Activated CD4-positive, alpha-beta T cell treated with anti-CD3 and anti-CD28 coated beads, Interleukin-2, amount 10 ng/mL, durations not matched to agents 24 days and 14 days (primary cell): ENCODE data around the gene ZC3H7A. TPM values are rescaled to one million over a fixed set of nuclear protein-coding genes. Genes with fewer than 3 reads are reported as not detected.
A peak's percentile ranks its signal among the peaks of the same experiment; 100 is the strongest.

ENCODE experiments used
- DNase-seq: peaks from one replicate; pipeline ENCODE4 v3.0.0; 2022
- H3K27ac Mint-ChIP-seq: one replicate; pipeline ENCODE4 v1.8.0; 2022; ENCODE audit warnings: mild to moderate bottlenecking, mixed read lengths
- H3K27me3 Mint-ChIP-seq: one replicate; pipeline ENCODE4 v1.8.0; 2022; ENCODE audit warnings: mixed read lengths
- H3K36me3 Mint-ChIP-seq: one replicate; pipeline ENCODE4 v1.8.0; 2022; ENCODE audit warnings: low read depth, mild to moderate bottlenecking, mixed read lengths
- H3K4me1 Mint-ChIP-seq: one replicate; pipeline ENCODE4 v1.8.0; 2021; ENCODE audit warnings: mixed read lengths
- H3K4me3 Mint-ChIP-seq: one replicate; pipeline ENCODE4 v1.8.0; 2022; ENCODE audit warnings: mild to moderate bottlenecking, moderate library complexity, mixed read lengths
- H3K9me3 Mint-ChIP-seq: one replicate; pipeline ENCODE4 v1.8.0; 2021; ENCODE audit warnings: mixed read lengths
- intact Hi-C: fragments of 100-400 bp; cut with micrococcal nuclease; formaldehyde crosslinking; loops from one replicate; pipeline ENCODE4 v1.15.1; 2023
- total RNA-seq: library from RNA; stranded (reverse); gene quantifications from 2 replicates; pipeline ENCODE4 v1.2.3, GENCODE V29; 2022

ZC3H7A gene
- total RNA-seq, 1 donor from 2014 or later: 64.1 TPM

- peak overlapping the region; percentile 98 for H3K4me3 Mint-ChIP-seq
- no peak for DNase-seq
- H3K4me1 Mint-ChIP-seq: peaks cover 38% of the 10 kb centered on the region
- H3K36me3 Mint-ChIP-seq: peaks cover 25% of the 10 kb centered on the region
- intact Hi-C loops: loop anchor here (5.0 kb wide), 2 partner anchors 162 to 802 kb away; partner anchors contain the start of genes CLEC16A and DEXI
- peak overlapping the region; percentile 94 for H3K27ac Mint-ChIP-seq
- no peaks in the 10 kb centered on the region for H3K9me3 Mint-ChIP-seq
- no peaks in the 10 kb centered on the region for H3K27me3 Mint-ChIP-seq
These were observed 53.0 kb downstream of the ZC3H7A start for GRCh38 chr16:11744075-11744470.

- Mint-ChIP-seq H3K27me3 (no peaks in the 10 kb centered on the region), H3K27ac (peak overlapping the region; percentile 94), H3K9me3 (no peaks in the 10 kb centered on the region), H3K4me1 (peaks cover 44% of the 10 kb centered on the region), H3K36me3 (peaks cover 26% of the 10 kb centered on the region), H3K4me3 (peak overlapping the region; percentile 98)
- DNase-seq: peak; percentile 77
- intact Hi-C loops: loop anchor here (2.0 to 5.0 kb wide), 4 partner anchors 73 to 801 kb away; partner anchors contain the start of genes CLEC16A and DEXI
These were observed 53.6 kb downstream of the ZC3H7A start for GRCh38 chr16:11743308-11744074.

DNA sequence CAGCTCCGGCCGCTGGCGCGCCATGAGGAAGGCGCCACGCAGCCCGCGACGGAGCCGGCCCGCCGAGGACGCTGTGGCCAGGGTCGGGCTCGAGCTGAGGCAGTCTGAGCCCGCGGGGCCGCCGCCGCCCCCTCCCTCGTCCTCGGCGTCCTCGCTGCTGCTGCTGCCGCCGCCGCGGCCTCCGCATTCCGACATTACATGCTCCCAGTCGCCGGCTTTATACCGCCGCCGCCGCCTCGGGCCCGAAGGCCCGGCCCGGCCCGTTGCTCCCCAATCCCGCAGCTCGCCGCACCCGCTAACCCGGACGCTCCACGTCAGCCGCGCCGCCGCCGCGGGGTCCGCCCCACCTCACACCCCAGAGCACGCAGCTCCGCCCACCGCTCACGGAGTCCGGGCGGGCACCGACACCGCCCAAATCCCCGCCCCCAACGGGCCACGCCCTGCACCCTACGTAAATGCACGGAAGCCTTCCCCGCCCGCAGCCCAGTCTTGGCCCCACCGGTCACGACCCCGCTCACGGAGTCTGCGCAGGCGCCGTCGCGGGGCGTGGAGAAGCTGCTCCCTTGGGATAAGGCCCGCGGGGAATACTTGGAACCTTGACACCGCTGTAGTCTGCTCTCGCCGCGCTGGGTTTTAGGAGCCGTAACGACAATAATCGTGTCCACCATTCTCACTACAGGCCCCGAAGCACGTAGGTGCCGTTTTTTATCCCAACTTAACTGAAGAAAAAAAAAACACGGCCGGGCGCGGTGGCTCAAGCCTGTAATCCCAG, 54.3 kb downstream of the ZC3H7A start, which contains the start of gene TXNDC11:
TXNDC11 (minus strand) TSS at position 322 of the 772 bp plus-strand sequence; CDS start at position 195, 127 bp downstream.
- peak; percentile 100 for DNase-seq
- intact Hi-C loops: loop anchor here (1.0 to 5.0 kb wide), 7 partner anchors 41 to 800 kb away; partner anchors contain the start of genes CLEC16A, DEXI, RSL1D1 and ZC3H7A
- peak within 1 kb of the TSS; percentile 98 for H3K4me3 Mint-ChIP-seq
- H3K27ac Mint-ChIP-seq: peak within 1 kb of the TSS; percentile 97
- no peaks in the 10 kb centered on the region for H3K9me3 Mint-ChIP-seq
- no peaks in the 10 kb centered on the region for H3K27me3 Mint-ChIP-seq
- peaks cover 26% of the 10 kb centered on the region for H3K36me3 Mint-ChIP-seq
- peaks cover 48% of the 10 kb centered on the region for H3K4me1 Mint-ChIP-seq

- Mint-ChIP-seq H3K27me3 (no peaks in the 10 kb centered on the region), H3K9me3 (no peaks in the 10 kb centered on the region), H3K4me3 (peak overlapping the region; percentile 98), H3K27ac (peak overlapping the region; percentile 97), H3K4me1 (peaks cover 50% of the 10 kb centered on the region), H3K36me3 (peaks cover 28% of the 10 kb centered on the region)
- peak; percentile 88 for DNase-seq
- intact Hi-C loops: loop anchor here (1.0 to 5.0 kb wide), 7 partner anchors 41 to 800 kb away; partner anchors contain the start of genes CLEC16A, DEXI, RSL1D1 and ZC3H7A
These were observed 54.9 kb downstream of the ZC3H7A start for GRCh38 chr16:11742093-11742535.

- Mint-ChIP-seq H3K27ac (peak overlapping the region; percentile 97), H3K4me3 (peak overlapping the region; percentile 98), H3K27me3 (no peaks in the 10 kb centered on the region), H3K4me1 (peaks cover 63% of the 10 kb centered on the region), H3K36me3 (peaks cover 39% of the 10 kb centered on the region), H3K9me3 (no peaks in the 10 kb centered on the region)
- intact Hi-C loops: loop anchor here (5.0 kb wide), 2 partner anchors 158 to 798 kb away; partner anchors contain the start of genes CLEC16A and DEXI
- DNase-seq: no peak
These were observed 56.5 kb downstream of the ZC3H7A start for GRCh38 chr16:11740567-11740966.

DNA sequence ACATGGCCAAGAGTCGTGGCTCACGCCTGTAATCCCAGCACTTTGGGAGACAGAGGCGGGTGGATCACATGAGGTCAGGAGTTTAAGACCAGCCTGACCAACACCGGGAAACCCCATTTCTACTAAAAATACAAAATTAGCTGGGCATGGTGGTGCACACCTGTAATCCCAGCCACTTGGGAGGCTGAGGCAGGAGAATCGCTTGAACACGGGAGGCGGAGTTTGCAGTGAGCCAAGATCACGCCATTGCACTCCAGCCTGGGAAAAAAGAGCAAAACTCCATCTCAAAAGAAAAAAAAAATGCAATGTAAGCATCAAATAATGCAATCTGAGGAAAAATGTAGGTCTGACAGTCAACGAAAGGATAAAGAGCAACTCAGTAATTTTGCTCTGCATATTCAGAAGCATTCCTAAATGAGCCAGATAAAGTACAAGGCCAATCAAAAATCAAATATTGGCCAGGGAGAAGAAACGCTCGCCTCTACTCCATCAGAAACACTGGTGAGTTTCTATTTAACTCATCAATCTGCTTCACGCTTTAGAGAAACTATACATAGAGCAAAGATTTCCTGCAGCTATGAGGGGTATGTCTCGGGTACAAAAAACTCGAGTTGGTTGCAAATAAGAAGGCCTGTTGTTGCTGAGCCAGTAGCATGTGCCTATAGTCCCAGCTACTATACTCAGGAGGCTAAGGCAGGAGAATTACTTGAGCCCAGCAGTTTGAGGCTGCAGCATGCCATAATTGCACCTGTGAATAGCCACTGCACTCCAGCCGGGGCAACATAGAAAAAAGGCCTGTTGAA, 58.1 kb downstream of the ZC3H7A start:
- H3K4me1 Mint-ChIP-seq: peaks cover 73% of the 10 kb centered on the region
- no peak overlapping the region for H3K27ac Mint-ChIP-seq
- intact Hi-C loops: no loop called here
- H3K27me3 Mint-ChIP-seq: no peaks in the 10 kb centered on the region
- no peak for DNase-seq
- no peaks in the 10 kb centered on the region for H3K9me3 Mint-ChIP-seq
- peaks cover 46% of the 10 kb centered on the region for H3K36me3 Mint-ChIP-seq
- H3K4me3 Mint-ChIP-seq: peak overlapping the region; percentile 68

DNA sequence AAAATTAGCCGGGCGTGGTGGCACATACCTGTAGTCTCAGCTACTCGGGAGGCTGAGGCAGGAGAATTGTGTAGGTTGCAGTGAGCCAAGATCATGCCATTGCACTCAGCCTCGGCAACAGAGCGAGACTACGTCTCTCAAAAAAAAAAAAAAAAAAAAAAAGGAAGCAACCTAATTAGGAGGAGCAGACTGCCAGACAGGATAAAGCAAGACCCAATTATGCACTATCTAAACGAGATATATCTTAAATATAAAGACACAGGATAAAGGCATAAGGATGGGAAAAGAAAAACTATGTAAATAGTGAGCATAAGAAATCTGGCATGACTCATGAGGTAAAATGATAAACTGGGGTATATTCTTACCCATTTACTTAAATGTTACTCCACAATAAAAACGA, 59.3 kb downstream of the ZC3H7A start:
- intact Hi-C loops: no loop called here
- DNase-seq: no peak
- Mint-ChIP-seq H3K4me1 (peaks cover 73% of the 10 kb centered on the region), H3K9me3 (no peaks in the 10 kb centered on the region), H3K27me3 (no peaks in the 10 kb centered on the region), H3K27ac (peak overlapping the region; percentile 41), H3K4me3 (peak overlapping the region; percentile 68), H3K36me3 (peaks cover 53% of the 10 kb centered on the region)

DNA sequence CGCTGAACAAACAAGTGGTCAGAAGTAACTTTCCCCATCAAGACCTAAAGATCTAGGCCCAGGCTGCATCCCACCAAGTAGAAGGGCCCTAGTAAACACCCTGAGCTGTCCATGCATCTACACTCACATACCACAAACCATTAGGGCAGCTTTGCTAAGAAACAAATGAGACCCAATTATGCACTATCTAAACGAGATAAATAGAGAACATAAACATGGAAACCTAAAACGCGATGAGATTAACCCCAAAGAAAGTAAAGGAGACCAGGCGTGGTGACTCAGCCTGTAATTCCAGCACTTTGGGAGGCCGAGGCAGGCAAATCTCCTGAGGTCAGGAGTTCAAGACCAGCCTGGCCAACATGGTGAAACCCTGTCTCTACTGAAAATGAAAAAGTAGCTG, 60.2 kb downstream of the ZC3H7A start:
- Mint-ChIP-seq H3K4me3 (no peak overlapping the region), H3K9me3 (no peaks in the 10 kb centered on the region), H3K4me1 (peaks cover 76% of the 10 kb centered on the region), H3K27me3 (no peaks in the 10 kb centered on the region), H3K36me3 (peaks cover 60% of the 10 kb centered on the region), H3K27ac (no peak overlapping the region)
- no peak for DNase-seq
- intact Hi-C loops: no loop called here

- DNase-seq: no peak
- H3K4me3 Mint-ChIP-seq: no peak overlapping the region
- peaks cover 69% of the 10 kb centered on the region for H3K4me1 Mint-ChIP-seq
- H3K27me3 Mint-ChIP-seq: no peaks in the 10 kb centered on the region
- no peaks in the 10 kb centered on the region for H3K9me3 Mint-ChIP-seq
- H3K27ac Mint-ChIP-seq: peak overlapping the region; percentile 46
- intact Hi-C loops: no loop called here
- peaks cover 65% of the 10 kb centered on the region for H3K36me3 Mint-ChIP-seq
These were observed 61.3 kb downstream of the ZC3H7A start for GRCh38 chr16:11735787-11736186.

GRCh38 chr16:11734653-11735043, 62.4 kb downstream of the ZC3H7A start:
- H3K27ac Mint-ChIP-seq: peak overlapping the region; percentile 77
- no peaks in the 10 kb centered on the region for H3K27me3 Mint-ChIP-seq
- no peak for DNase-seq
- H3K9me3 Mint-ChIP-seq: no peaks in the 10 kb centered on the region
- peak overlapping the region; percentile 34 for H3K4me3 Mint-ChIP-seq
- peaks cover 66% of the 10 kb centered on the region for H3K4me1 Mint-ChIP-seq
- peaks cover 73% of the 10 kb centered on the region for H3K36me3 Mint-ChIP-seq
- intact Hi-C loops: no loop called here

- peak overlapping the region; percentile 77 for H3K27ac Mint-ChIP-seq
- no peaks in the 10 kb centered on the region for H3K27me3 Mint-ChIP-seq
- DNase-seq: no peak
- peak overlapping the region; percentile 34 for H3K4me3 Mint-ChIP-seq
- H3K36me3 Mint-ChIP-seq: peaks cover 74% of the 10 kb centered on the region
- intact Hi-C loops: no loop called here
- H3K4me1 Mint-ChIP-seq: peaks cover 64% of the 10 kb centered on the region
- no peaks in the 10 kb centered on the region for H3K9me3 Mint-ChIP-seq
These were observed 62.9 kb downstream of the ZC3H7A start for GRCh38 chr16:11734025-11734652.

- no peaks in the 10 kb centered on the region for H3K9me3 Mint-ChIP-seq
- DNase-seq: no peak
- no peak overlapping the region for H3K4me3 Mint-ChIP-seq
- peak overlapping the region; percentile 50 for H3K27ac Mint-ChIP-seq
- peaks cover 55% of the 10 kb centered on the region for H3K4me1 Mint-ChIP-seq
- H3K36me3 Mint-ChIP-seq: peaks cover 72% of the 10 kb centered on the region
- H3K27me3 Mint-ChIP-seq: no peaks in the 10 kb centered on the region
- intact Hi-C loops: no loop called here
These were observed 65.8 kb downstream of the ZC3H7A start for GRCh38 chr16:11731222-11731621.

- Mint-ChIP-seq H3K36me3 (peaks cover 72% of the 10 kb centered on the region), H3K27me3 (no peaks in the 10 kb centered on the region), H3K4me3 (no peak overlapping the region), H3K27ac (no peak overlapping the region), H3K9me3 (no peaks in the 10 kb centered on the region), H3K4me1 (peaks cover 43% of the 10 kb centered on the region)
- intact Hi-C loops: no loop called here
- DNase-seq: no peak
These were observed 67.3 kb downstream of the ZC3H7A start for GRCh38 chr16:11729787-11730186.
